Stomach (tissue), 9 donors: Measurements from ENCODE around the gene HTR1D. TPM values are rescaled to one million over a fixed set of nuclear protein-coding genes. Genes with fewer than 3 reads are reported as not detected.

Experiments
- DNase-seq, 2 donors: peaks; one replicate each; pipeline versions ENCODE4 v3.0.0 to v3.0.0-alpha.2; 2013 to 2019
- H3K27ac ChIP-seq, 5 donors: fragments of 200-600 bp in 4 of 5; sonication (generic) in 4 of 5; one replicate each; pipeline ENCODE4 v1.5.1; 2013 to 2019; ENCODE audit warnings: mild to moderate bottlenecking in 1 of 5, moderate library complexity in 1 of 5
- H3K27me3 ChIP-seq, 3 donors: fragments of 200-600 bp; sonication (generic); one replicate each; pipeline ENCODE4 v1.5.1; 2017 to 2019; ENCODE audit warnings: mixed run types in 1 of 3
- H3K36me3 ChIP-seq, 4 donors: fragments of 200-600 bp; sonication (generic); 1 replicate in 3 of 4; 2 replicates in 1 of 4; pipeline ENCODE4 v1.5.1; 2016 to 2019
- H3K4me1 ChIP-seq, 4 donors: fragments of 200-600 bp; sonication (generic); one replicate each; pipeline ENCODE4 v1.5.1; 2016 to 2019
- H3K4me3 ChIP-seq, 4 donors: fragments of 200-600 bp; sonication (generic) in 3 of 4; one replicate each; pipeline ENCODE4 v1.5.1; 2016 to 2019; ENCODE audit warnings: mild to moderate bottlenecking in 1 of 4
- H3K9me3 ChIP-seq, 4 donors: fragments of 200-600 bp; sonication (generic); one replicate each; pipeline ENCODE4 v1.5.1; 2016 to 2019
- EP300 ChIP-seq: sonication (generic); formaldehyde crosslinking; IDR thresholded peaks from one replicate; pipeline ENCODE4 v1.6.1; 2017; ENCODE audit warnings: antibody characterized with exemption
- POLR2A ChIP-seq, 4 donors: fragments of 450-650 bp; IDR thresholded peaks; one replicate each; pipeline ENCODE4 v1.6.1; 2016; ENCODE audit warnings: antibody characterized with exemption in 4 of 4, control low read depth in 2 of 4, mild to moderate bottlenecking in 1 of 4, moderate library complexity in 1 of 4
- POLR2AphosphoS5 ChIP-seq, 3 donors: sonication (generic); formaldehyde crosslinking; IDR thresholded peaks; one replicate each; pipeline ENCODE4 v1.6.1; 2016; ENCODE audit warnings: antibody characterized with exemption in 3 of 3
- WGBS, 5 donors: extraction: QIAGEN DNeasy Blood & Tissue Kit in 3 of 5; methylation state at CpG; one replicate each; pipeline versions ENCODE4 v1.1.5 to v1.1.7; 2013 to 2018; 5-methylcytosine and 5-hydroxymethylcytosine counted together
- intact Hi-C: fragments of 100-400 bp; cut with DNase I; formaldehyde crosslinking; loops from one replicate; pipeline ENCODE4 v1.15.1; 2023; ENCODE audit warnings: low total_unique reads
- polyA plus RNA-seq, 3 donors: library from polyadenylated mRNA; stranded (reverse); fragments of 200-250 nt; gene quantifications; one replicate each; pipeline ENCODE4 v1.2.3, GENCODE V29; 2013
- total RNA-seq, 5 donors: library from RNA; depleted of rRNA; stranded (reverse); fragments of >200 nt; gene quantifications; one replicate each; pipeline versions ENCODE4 v1.1.0 to v1.2.3, GENCODE V29; 2014 to 2016
- TF ChIP-seq, protein P1 (sequence below), 7 experiments: fragments of 450-650 bp in 4 of 7; fragments of 200-600 bp in 3 of 7; sonication (generic) in 3 of 7; IDR thresholded peaks; one replicate each; pipeline ENCODE4 v1.5.1; 2016 to 2019; ENCODE audit warnings: antibody characterized with exemption in 7 of 7, control low read depth in 2 of 7, mild to moderate bottlenecking in 1 of 7
- donor health status: healthy with polysubstance abuse.
- donor health status: Bipolar disorder and iron deficiency.
- donor health status: healthy.

HTR1D gene
- total and polyA plus RNA-seq, 8 donors, result 0.19 to 0.58 TPM; not detected in 6

DNA sequence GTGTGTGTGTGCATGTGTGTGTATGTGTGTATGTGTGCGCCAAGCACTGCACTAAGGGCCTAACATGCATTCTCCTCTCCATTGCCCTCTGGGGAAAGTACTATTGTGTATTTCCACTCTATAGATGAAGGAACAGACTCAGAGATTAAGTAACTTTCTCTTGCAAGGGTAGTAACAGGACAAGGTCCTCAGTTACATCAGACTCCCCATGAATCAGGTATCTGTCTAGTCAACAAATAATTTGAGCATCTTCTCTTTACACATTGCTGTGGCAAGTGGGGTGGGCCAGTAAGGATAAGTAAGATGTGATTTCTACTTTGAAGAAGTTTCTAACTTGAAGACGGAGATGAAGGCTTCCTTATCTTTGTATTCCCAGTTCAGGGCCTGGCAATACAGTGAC is 5.0 kb upstream of the HTR1D start:
- WGBS, 5 donors, result 79 to 93% (median 85%) methylated on average over 2 of the region's 2 CpGs
- H3K27ac ChIP-seq, result no peak overlapping the region
- TF ChIP-seq EP300 (no peak), POLR2AphosphoS5 (IDR thresholded peaks at IDR 0.05) (no peak), POLR2A (IDR thresholded peaks at IDR 0.05) (no peak)
- TF ChIP-seq, protein P1, sequence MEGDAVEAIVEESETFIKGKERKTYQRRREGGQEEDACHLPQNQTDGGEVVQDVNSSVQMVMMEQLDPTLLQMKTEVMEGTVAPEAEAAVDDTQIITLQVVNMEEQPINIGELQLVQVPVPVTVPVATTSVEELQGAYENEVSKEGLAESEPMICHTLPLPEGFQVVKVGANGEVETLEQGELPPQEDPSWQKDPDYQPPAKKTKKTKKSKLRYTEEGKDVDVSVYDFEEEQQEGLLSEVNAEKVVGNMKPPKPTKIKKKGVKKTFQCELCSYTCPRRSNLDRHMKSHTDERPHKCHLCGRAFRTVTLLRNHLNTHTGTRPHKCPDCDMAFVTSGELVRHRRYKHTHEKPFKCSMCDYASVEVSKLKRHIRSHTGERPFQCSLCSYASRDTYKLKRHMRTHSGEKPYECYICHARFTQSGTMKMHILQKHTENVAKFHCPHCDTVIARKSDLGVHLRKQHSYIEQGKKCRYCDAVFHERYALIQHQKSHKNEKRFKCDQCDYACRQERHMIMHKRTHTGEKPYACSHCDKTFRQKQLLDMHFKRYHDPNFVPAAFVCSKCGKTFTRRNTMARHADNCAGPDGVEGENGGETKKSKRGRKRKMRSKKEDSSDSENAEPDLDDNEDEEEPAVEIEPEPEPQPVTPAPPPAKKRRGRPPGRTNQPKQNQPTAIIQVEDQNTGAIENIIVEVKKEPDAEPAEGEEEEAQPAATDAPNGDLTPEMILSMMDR (IDR thresholded peaks at IDR 0.05), result no peak
- peaks cover under 1 to 46% (median 18%) of the 10 kb centered on the region in 3 donors for H3K27me3 ChIP-seq
- no peaks in the 10 kb centered on the region for H3K36me3 ChIP-seq
- DNase-seq, result no peak
- intact Hi-C loops, result no loop called here
- H3K9me3 ChIP-seq, result peaks cover 0 to 7% (median 0%) of the 10 kb centered on the region in 4 donors
- no peak overlapping the region for H3K4me3 ChIP-seq
- H3K4me1 ChIP-seq, result peaks cover 2 to 6% (median 4%) of the 10 kb centered on the region in 4 donors

DNA sequence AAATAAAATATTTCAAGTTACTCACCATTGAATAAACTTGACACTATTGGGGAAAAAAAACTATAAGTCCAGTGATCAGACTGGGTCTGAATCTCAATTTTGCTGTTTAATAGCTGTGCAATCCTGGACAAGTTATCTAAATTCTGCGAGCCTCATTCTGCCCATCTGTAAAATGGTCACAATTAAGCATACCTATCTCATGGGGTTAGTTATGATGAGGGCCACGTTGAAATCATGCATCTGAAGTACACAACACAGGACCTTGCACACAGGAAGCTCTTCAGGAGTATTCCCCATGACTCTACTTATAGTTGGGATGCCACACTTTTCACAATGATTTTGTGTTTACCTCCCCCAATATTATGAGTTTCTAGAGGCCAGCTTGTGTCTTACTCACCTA is 3.8 kb upstream of the HTR1D start:
- H3K4me1 ChIP-seq, result peaks cover 10 to 15% (median 14%) of the 10 kb centered on the region in 4 donors
- H3K27ac ChIP-seq, result no peak overlapping the region
- no peak for DNase-seq
- TF ChIP-seq POLR2A (IDR thresholded peaks at IDR 0.05) (no peak), EP300 (no peak), POLR2AphosphoS5 (IDR thresholded peaks at IDR 0.05) (no peak)
- TF ChIP-seq, protein P1 (IDR thresholded peaks at IDR 0.05), result no peak
- H3K4me3 ChIP-seq, result no peak overlapping the region
- no peaks in the 10 kb centered on the region for H3K36me3 ChIP-seq
- 60 to 86% (median 69%) methylated on average over 2 of the region's 2 CpGs for WGBS, 5 donors
- H3K27me3 ChIP-seq, result peaks cover 8 to 58% (median 30%) of the 10 kb centered on the region in 3 donors
- intact Hi-C loops, result no loop called here
- H3K9me3 ChIP-seq, result peaks cover 0 to 7% (median 0%) of the 10 kb centered on the region in 4 donors

DNA sequence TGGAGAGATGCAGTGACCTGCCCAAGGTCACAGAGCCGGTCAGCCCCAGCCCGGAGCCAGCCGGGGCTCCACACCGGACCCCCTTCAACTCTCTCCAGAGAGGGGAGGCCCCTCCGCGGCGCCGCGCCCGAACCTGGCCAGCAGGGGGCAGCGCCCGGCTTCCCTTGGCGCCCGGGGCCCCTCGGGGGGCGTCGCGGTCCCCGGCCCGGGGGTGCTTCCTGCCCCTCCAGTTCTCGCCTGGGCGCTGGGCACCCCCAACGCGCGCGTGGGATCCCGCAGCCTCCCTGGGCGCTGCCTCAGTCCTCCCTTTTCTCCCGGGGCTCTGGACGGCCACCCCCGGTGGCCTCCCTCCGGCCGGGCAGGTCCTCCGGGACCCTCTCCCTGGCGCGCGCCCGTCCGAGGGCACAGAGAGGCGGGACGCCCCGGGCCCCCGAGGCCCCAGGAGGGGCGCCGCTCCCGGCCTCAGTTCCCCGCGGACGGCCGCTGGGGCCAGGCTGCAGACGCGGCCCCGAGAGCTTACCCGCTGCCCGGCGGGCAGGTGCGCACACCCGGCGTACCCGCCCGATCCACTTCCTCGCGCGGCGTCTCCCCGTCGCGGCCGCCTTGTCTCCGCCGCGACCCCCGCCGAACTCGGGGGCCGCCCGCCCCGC is 406 bp downstream of the HTR1D start:
- DNase-seq, result peak; percentile 27 to 49
- intact Hi-C loops, result no loop called here
- Histone ChIP-seq H3K4me1 (peaks cover 10 to 15% (median 14%) of the 10 kb centered on the region in 4 donors), H3K36me3 (no peaks in the 10 kb centered on the region), H3K27me3 (peaks cover 20 to 86% (median 49%) of the 10 kb centered on the region in 3 donors), H3K27ac (no peak overlapping the region), H3K4me3 (peak overlapping the region; percentile 41 to 59 (median 46)), H3K9me3 (no peaks in the 10 kb centered on the region)
- 1 to 4% (median 1%) methylated on average over 34 to 78 of the region's 78 CpGs for WGBS, 5 donors
- TF ChIP-seq, protein P1 (IDR thresholded peaks at IDR 0.05), result peak in 3 of 7 experiments; percentile 28 to 66 (median 60)
- TF ChIP-seq POLR2A (IDR thresholded peaks at IDR 0.05) (no peak), EP300 (no peak), POLR2AphosphoS5 (IDR thresholded peaks at IDR 0.05) (no peak)

DNA sequence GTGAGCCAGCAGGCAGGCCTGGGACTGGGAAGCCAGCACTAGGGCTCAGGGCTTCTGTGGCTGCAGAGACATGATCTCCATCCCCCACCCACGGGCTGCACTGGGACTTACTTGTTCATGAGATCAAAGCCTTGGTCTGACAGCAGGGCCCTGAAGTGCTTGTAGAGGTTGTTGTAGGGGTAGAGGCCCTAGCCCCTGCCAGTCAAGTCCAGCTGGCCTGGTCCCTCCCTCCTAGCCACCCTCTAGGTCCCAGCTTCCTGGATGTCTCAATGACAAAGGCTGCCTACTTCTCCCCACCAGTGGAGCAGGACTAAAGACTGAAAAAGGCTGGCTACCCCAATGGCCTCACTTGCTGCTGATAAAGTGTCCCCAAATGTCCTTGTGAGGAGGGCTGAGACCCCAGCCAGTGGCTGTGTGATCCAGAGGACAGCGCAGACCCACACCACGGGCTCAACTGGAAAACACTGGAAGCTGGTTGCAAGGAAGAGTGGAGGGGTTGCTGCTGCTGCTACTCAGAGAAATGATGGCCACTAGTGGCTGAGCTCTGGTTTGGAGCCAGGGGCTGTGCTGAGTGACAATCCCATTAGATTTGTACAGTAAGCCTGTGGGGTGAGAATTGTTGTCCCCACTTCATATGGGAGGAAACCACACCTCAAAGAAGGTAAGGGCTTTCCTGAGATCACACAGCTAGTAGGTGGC is 1.4 kb downstream of the HTR1D start:
- intact Hi-C loops, result no loop called here
- Histone ChIP-seq H3K4me3 (no peak overlapping the region), H3K9me3 (no peaks in the 10 kb centered on the region), H3K4me1 (peaks cover 10 to 15% (median 14%) of the 10 kb centered on the region in 4 donors), H3K27me3 (peaks cover 20 to 95% (median 49%) of the 10 kb centered on the region in 3 donors), H3K36me3 (no peaks in the 10 kb centered on the region), H3K27ac (no peak overlapping the region)
- DNase-seq, result no peak
- TF ChIP-seq, protein P1 (IDR thresholded peaks at IDR 0.05), result no peak
- TF ChIP-seq POLR2AphosphoS5 (IDR thresholded peaks at IDR 0.05) (no peak), POLR2A (IDR thresholded peaks at IDR 0.05) (no peak), EP300 (no peak)
- WGBS, 5 donors, result 59 to 65% (median 63%) methylated on average over 3 of the region's 3 CpGs
